GM19395 (cell line): ENCODE data around the gene CTAG1A.
"Not testable (repeated sequence)": the region's sequence is repeated elsewhere in the genome, so short reads cannot be mapped to it uniquely, and the experiment has no call there.

Experiments
- ATAC-seq: cut with Tn5 transposase; IDR thresholded peaks from one replicate; pipeline ENCODE4 v1.9.1; 2021; ENCODE audit warnings: mild to moderate bottlenecking, moderate library complexity; ENCODE audit not compliant: unreplicated experiment

The CTAG1A gene

GRCh38 chrX:154570361-154570760 lies 14.6 kb upstream of the CTAG1A start:
- ATAC-seq: not testable (repeated sequence)

- not testable (repeated sequence) for ATAC-seq
Measured at GRCh38 chrX:154573061-154573460, 11.9 kb upstream of the CTAG1A start.

- not testable (repeated sequence) for ATAC-seq
Measured at GRCh38 chrX:154575076-154575475, 9.9 kb upstream of the CTAG1A start.

DNA sequence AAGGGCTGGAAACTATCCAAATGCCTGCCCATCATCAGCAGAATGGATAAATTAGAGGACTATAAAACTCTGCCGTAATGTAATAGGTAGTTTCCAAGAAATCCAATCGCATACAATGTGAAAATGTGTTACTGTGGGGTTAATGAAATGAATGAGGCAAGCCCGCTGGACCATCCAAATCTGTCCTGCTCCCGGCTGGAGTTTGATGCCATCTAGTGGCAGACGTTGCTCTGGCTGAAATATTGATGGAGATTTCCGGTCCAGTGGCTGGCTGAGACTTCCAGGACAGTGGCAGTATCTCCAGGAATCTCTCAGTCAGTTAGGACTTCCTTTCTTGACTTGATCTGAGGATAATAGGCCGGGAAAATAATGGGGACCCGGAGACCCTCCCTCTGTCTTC lies 1.9 kb upstream of the CTAG1A start:
- not testable (repeated sequence) for ATAC-seq

DNA sequence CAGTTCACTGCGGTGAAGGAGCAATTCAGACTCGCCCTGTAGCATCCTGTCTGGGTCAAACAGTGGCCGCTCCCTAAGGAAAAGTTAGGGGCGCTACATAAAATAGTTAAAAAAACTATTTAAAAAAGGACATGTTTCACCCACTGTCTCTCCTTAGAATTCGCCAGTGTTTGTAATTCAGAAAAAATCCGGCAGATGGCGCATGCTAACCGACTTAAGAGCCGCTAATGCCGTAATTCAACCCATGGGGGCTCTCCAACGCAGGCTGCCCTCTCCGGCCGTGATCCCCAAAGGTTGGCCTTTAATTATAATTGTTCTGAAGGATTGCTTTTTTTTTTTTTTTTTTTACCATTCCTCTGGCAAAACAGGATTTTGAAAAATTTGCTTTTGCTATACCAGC lies 5.5 kb downstream of the CTAG1A start:
- ATAC-seq: not testable (repeated sequence)

- ATAC-seq: no peak
Measured at GRCh38 chrX:154592505-154592904, 7.6 kb downstream of the CTAG1A start.

- ATAC-seq: no peak
Measured at GRCh38 chrX:154593201-154593600, 8.3 kb downstream of the CTAG1A start.

- no peak for ATAC-seq
Measured at GRCh38 chrX:154594491-154594890, 9.6 kb downstream of the CTAG1A start.

GRCh38 chrX:154595559-154596249 lies 10.8 kb downstream of the CTAG1A start:
- ATAC-seq: no peak

GRCh38 chrX:154596290-154596929 lies 11.5 kb downstream of the CTAG1A start:
- no peak for ATAC-seq

GRCh38 chrX:154597221-154597620 lies 12.3 kb downstream of the CTAG1A start:
- ATAC-seq: no peak

- no peak for ATAC-seq
Measured at GRCh38 chrX:154598656-154599055, 13.7 kb downstream of the CTAG1A start.

GRCh38 chrX:154599531-154599930 lies 14.6 kb downstream of the CTAG1A start:
- no peak for ATAC-seq

DNA sequence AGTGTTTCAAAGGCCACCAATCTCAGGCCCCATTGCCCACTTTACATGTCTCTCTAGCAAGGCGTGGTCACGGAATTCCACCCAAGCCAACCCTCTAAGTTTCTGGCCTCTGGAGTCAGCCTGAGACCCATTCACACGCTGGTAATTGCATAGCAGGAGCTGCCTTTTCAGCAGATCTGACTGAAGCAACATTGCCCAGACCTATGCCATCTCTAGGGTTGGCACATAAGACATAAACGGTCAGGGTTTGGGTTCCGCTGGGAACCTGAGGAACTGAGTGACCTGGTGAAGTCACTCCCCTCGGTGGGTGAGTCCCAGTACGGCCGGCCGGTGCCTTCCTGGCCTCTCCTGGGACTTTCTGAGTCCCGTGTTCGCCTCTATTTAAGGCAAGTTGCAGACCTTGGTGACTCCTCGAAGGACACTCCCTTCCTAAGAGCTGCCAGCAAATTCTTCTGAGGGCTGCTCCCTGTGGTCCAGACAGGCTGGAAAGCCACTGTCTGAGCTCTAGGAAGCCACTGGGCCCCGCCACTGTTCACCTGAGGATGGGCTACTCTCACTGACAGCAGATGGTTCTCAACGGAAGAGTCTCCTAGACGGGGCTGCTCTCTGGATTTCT lies 15.9 kb downstream of the CTAG1A start:
- no peak for ATAC-seq

- ATAC-seq: no peak
Measured at GRCh38 chrX:154602226-154602625, 17.3 kb downstream of the CTAG1A start.

DNA sequence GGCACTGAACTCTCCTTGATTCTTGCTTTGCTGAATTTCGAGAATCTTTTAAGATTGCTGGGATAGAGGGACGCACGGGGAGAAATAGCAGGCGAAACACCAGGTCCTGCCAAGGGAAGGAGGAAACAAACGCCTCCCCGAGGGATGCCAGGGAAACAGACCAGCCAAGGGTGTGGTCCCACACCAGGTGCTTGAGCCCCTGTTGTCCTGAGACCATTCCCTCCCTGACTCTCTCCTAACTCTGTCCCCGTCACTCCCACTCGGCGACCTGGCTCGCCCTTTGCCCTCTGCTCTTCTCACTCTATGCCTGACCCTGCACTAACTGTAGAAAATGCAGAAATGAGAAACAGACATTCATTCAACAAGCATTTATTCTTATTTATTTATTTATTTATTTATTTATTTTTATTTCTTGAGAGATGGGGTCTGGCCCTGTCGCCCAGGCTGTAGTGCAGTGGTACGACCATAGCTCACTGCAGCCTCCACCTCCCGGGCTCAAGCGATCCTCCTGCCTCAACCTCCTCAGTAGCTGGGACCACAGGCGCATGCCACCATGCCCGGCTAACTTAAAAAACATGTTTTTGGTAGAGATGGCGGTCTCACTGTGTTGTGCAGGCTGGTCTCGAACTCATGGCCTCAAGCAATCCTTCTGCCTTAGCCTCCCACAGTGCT lies 18.0 kb downstream of the CTAG1A start:
- no peak for ATAC-seq

DNA sequence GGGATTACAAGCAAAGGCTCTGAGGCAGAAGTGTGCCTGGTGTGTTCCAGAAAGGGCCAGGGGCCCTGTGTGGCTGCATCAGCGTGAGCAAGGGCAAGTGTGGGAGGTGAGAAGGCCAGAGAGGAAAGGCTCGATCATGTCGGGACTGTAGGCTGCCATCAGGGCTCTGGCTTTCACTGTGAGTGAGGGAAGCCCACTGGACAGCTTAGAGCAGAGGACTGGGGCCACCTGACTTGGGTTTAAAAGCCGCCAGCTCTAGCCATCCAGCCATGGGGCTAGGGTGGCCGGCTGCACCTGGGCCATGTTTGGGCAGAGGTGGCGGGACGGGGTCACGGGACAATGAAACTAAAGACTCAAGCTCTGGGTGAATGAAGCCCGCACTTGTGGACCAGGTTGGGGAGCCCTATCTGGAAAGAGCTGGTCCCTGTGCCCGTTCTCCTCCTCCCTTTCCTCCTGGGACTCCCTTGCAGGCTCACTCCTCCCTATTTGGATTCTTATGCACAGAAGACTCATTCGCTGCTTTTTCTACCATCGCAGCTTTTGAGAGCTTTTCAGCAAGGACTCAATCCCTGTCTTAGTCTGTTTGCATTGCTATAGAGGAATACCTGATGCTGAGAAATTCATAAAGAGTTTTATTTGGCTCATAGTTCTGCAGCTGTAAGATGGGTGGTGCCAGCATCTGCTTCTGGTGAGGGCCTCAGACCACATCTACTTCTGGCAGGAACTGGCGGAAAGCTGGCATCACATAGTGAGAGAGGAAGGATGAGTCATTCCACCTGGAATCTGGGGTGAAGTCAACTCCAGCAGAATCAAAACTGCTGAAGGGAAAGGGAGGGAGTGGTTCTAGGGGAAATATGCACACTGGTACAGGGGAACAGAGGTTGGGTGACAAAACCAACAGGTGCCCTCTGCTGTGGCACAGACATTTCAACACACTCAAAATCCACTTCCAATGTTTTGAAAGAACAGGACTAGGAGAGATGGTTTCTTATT lies 18.8 kb downstream of the CTAG1A start:
- no peak for ATAC-seq

DNA sequence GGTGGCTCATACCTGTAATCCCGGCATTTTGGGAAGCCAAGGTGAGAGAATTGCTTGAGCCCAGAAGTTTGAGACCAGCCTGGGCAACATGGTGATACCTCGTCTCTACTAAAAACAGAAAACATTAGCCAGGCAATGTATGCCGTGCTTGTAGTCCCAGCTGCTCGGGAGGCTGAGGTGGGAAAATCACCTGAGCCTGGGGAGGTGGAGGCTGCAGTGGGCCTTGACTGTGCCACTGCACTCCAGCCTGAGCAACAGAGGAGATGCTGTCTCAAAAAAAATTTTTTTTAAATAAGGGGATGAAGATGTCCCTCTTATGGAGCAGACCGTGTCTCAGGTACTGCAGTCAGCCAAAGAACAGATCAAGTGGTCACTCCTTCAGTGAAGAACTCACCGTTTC lies 20.6 kb downstream of the CTAG1A start:
- no peak for ATAC-seq

DNA sequence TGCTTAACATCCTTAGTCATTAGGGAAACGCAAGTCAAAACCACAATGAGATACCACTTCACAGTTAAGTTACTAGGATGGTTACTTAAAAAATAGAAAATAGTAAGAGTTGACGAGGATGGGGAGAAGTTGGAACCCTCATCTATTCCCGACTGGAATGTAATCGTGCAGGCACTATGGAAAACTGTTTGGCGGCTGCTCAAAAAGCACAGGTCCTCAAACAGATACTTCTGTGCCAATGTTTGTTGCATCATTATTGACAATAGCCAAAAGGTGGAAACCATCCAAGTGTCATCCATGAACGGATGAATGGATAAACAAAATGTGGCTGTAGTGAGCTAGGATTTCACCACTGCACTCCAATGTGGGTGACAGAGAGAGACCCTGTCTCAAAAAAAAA lies 22.4 kb downstream of the CTAG1A start:
- no peak for ATAC-seq

DNA sequence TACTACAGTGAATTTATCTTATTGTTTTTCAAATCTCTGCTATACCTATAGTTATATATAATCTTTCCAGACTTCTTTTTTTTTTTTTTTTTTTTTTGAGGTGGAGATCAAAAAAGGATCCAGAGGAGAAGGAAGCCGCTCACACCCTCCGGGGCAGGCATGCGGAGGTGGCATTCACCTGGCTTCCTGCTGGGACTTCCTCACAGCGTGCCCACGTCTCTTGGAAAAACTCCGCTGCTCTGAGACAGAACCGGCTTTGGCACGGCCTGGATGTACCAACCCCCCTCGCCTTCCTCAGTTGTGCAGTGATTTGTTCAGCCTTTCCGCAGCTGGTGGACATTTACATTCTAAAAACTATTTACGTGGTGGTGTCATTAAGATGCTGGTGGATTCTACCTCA lies 23.0 kb downstream of the CTAG1A start:
- not testable (repeated sequence) for ATAC-seq
